ENCODE measurements around the gene RBM10.

DNA sequence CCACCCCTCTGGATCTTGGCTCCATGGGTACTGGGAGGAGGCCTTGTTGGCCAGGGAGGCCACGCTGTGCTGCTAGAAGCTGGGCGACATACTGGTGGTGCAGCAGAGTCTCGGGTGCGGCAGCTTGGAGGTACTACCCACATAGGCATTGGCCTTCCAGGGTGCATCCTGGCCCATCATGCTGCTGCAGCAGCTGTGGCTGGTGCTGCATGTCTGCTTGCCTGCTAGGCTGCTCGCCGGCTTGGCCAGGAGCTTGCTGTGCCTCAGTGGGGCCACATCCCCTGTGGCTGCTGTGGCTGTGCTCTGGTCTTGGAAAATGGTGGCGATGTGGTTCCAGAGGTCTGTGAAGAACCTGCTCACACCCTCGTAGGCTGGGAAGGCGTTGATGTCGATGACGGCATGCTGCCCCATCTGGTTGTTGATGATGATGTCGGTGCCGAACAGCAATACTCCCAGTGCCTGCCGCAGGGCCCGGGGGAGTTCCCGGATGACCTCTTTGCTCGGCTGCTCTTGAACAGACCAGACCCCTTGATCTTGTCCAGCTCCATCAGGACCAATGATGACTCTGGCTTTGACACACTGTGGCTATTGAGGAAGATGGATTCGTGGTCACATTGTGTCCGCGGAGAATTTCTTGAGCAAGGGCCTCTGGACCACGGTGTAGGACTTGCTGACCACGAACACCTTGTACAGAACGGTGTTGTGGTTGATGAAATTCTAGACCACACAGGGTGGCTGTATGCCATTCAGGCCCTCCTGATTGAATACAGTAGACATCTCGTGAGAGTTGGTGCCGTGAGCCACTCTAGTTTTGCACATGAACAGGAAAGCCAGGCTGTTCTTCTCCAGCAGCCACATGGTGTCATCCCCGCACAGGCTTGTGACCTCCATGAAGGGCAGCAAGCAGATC, 11.8 kb downstream of the RBM10 start:
- TF ChIP-seq, protein P1, sequence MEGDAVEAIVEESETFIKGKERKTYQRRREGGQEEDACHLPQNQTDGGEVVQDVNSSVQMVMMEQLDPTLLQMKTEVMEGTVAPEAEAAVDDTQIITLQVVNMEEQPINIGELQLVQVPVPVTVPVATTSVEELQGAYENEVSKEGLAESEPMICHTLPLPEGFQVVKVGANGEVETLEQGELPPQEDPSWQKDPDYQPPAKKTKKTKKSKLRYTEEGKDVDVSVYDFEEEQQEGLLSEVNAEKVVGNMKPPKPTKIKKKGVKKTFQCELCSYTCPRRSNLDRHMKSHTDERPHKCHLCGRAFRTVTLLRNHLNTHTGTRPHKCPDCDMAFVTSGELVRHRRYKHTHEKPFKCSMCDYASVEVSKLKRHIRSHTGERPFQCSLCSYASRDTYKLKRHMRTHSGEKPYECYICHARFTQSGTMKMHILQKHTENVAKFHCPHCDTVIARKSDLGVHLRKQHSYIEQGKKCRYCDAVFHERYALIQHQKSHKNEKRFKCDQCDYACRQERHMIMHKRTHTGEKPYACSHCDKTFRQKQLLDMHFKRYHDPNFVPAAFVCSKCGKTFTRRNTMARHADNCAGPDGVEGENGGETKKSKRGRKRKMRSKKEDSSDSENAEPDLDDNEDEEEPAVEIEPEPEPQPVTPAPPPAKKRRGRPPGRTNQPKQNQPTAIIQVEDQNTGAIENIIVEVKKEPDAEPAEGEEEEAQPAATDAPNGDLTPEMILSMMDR (IDR thresholded peaks at IDR 0.05), result no peak
- TF ChIP-seq POLR2A (IDR thresholded peaks at IDR 0.05), result no peak

Data from testis (tissue), 2 donors.